Adrenal gland (tissue), 12 donors: ENCODE measurements around the gene TMEM132C. TPM values are rescaled to one million over a fixed set of nuclear protein-coding genes. Genes with fewer than 3 reads are reported as not detected.

Experiments
- DNase-seq, 7 donors: peaks; one replicate each; pipeline ENCODE4 v3.0.0-alpha.2; 2019 to 2020
- H3K27ac ChIP-seq, 5 donors: fragments of 200-600 bp; sonication (generic) in 4 of 5; 1 replicate in 3 of 5; 2 replicates in 2 of 5; pipeline versions ENCODE4 v1.5.1 to v1.8.0; 2016 to 2020; ENCODE audit warnings: mild to moderate bottlenecking in 1 of 5
- H3K27me3 ChIP-seq: fragments of 200-600 bp; 2 replicates; pipeline ENCODE4 v1.8.0; 2021
- H3K36me3 ChIP-seq, 2 donors: fragments of 200-600 bp; replicated peaks in 1 of 2; 1 replicate in 1 of 2; 2 replicates in 1 of 2; pipeline versions ENCODE4 v1.5.1 to v1.8.0; 2018 to 2022
- H3K4me1 ChIP-seq, 2 donors: fragments of 200-600 bp; replicated peaks in 1 of 2; 1 replicate in 1 of 2; 2 replicates in 1 of 2; pipeline versions ENCODE4 v1.5.1 to v1.8.0; 2018 to 2021
- H3K4me3 ChIP-seq, 4 donors: fragments of 200-600 bp; sonication (generic) in 3 of 4; one replicate each; pipeline ENCODE4 v1.5.1; 2016 to 2018
- H3K9me3 ChIP-seq, 3 donors: fragments of 200-600 bp; sonication (generic) in 1 of 3; replicated peaks in 1 of 3; 1 replicate in 2 of 3; 2 replicates in 1 of 3; pipeline versions ENCODE4 v1.5.1 to v1.8.0; 2016 to 2021
- POLR2A ChIP-seq, 2 donors: fragments of 450-650 bp; IDR thresholded peaks; one replicate each; pipeline ENCODE4 v1.6.1; 2017; ENCODE audit warnings: antibody characterized with exemption in 2 of 2, mild to moderate bottlenecking in 2 of 2, moderate library complexity in 1 of 2
- WGBS, 4 donors: extraction: QIAGEN DNeasy Blood & Tissue Kit in 2 of 4; methylation state at CpG; one replicate each; pipeline versions ENCODE4 v1.1.5 to v1.1.7; 2013 to 2017; 5-methylcytosine and 5-hydroxymethylcytosine counted together
- intact Hi-C, 2 donors: fragments of 100-400 bp; cut with DNase I; formaldehyde crosslinking; loops; one replicate each; pipeline versions ENCODE4 v1.14.1 to v1.15.0; 2022 to 2023
- polyA plus RNA-seq, 3 donors: library from polyadenylated mRNA; stranded (reverse); fragments of 200-250 nt in 2 of 3; fragments of 350-450 nt in 1 of 3; fragmentation: Illumina TruSeq in 1 of 3; extraction: RNeasy Lipid Tissue Mini Kit (QIAGEN cat#74804) in 1 of 3; gene quantifications; one replicate each; pipeline ENCODE4 v1.2.3, GENCODE V29; 2013 to 2014
- total RNA-seq, 9 donors: library from RNA; depleted of rRNA in 4 of 9; stranded (reverse); fragments of >200 nt in 4 of 9; fragments of 120-200 nt in 1 of 9; fragmentation: NEBNext Ultra II Directional in 1 of 9; extraction: Animal tissue kit (Norgen Biotek cat#: 25700) in 1 of 9; gene quantifications; one replicate each; pipeline versions ENCODE4 v1.1.0 to v1.2.4, GENCODE V29; 2013 to 2023
- TF ChIP-seq, protein P1 (sequence below), 6 experiments: fragments of 450-650 bp in 4 of 6; fragments of 200-600 bp in 2 of 6; sonication (generic) in 1 of 6; IDR thresholded peaks; 1 replicate in 5 of 6; 2 replicates in 1 of 6; pipeline versions ENCODE4 v1.5.1 to v1.8.0; 2016 to 2021; ENCODE audit warnings: antibody characterized with exemption in 6 of 6, mild to moderate bottlenecking in 2 of 6, moderate library complexity in 1 of 6
- donor health status: healthy with polysubstance abuse.
- donor health status: Bipolar disorder and iron deficiency.
- donor health status: DM: yes; HTN: yes; CAD: no.
- donor health status: DM: no; HTN: no; CAD: no.
- donor health status: DM: no; HTN: no; CAD: no.
- donor health status: DM: yes; HTN: yes; CAD: no.

Gene TMEM132C
- total and polyA plus RNA-seq, 12 donors = 1.2 to 4.2 (median 2.5) TPM

DNA sequence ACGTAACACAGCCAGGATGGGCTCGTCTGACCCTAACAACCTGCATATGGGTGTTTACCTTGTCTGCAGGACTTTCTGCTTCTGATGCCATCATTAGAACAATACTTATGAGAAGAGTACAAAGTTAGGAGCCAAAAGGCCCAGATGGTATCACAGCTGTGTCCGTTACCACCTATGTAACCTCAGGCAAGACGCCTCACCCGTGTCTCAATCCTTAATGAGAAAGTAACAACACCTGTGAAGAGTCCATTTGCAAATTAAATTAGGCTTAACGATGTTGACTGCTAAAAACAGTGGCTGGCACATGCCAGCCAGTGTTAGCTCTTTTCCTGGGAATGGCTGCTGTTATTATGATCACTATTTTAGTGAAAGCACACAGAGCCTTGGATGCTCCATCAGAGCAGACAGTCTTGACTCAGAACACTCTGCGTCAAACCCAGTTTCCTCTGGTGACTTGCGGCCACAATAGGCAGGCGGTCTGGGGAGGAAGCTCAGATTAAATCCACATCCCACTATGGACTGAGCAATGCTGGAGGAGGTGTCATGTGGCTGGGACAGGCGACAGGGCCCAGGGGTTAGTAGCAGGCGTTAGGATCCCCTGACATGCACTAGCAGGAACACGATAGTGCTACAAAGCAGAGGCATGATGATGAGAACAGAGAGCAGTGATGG, 431.5 kb downstream of the TMEM132C start:
- Histone ChIP-seq H3K9me3 (no peaks in the 10 kb centered on the region), H3K36me3 (no peaks in the 10 kb centered on the region), H3K27me3 (no peaks in the 10 kb centered on the region), H3K27ac (no peak overlapping the region), H3K4me3 (no peak overlapping the region), H3K4me1 (no peaks in the 10 kb centered on the region)
- TF ChIP-seq, protein P1, sequence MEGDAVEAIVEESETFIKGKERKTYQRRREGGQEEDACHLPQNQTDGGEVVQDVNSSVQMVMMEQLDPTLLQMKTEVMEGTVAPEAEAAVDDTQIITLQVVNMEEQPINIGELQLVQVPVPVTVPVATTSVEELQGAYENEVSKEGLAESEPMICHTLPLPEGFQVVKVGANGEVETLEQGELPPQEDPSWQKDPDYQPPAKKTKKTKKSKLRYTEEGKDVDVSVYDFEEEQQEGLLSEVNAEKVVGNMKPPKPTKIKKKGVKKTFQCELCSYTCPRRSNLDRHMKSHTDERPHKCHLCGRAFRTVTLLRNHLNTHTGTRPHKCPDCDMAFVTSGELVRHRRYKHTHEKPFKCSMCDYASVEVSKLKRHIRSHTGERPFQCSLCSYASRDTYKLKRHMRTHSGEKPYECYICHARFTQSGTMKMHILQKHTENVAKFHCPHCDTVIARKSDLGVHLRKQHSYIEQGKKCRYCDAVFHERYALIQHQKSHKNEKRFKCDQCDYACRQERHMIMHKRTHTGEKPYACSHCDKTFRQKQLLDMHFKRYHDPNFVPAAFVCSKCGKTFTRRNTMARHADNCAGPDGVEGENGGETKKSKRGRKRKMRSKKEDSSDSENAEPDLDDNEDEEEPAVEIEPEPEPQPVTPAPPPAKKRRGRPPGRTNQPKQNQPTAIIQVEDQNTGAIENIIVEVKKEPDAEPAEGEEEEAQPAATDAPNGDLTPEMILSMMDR (IDR thresholded peaks at IDR 0.05) = no peak
- TF ChIP-seq POLR2A (IDR thresholded peaks at IDR 0.05) = no peak
- 69 to 78% (median 74%) methylated on average over 12 of the region's 12 CpGs for WGBS, 4 donors
- intact Hi-C loops = no loop called here
- no peak for DNase-seq

DNA sequence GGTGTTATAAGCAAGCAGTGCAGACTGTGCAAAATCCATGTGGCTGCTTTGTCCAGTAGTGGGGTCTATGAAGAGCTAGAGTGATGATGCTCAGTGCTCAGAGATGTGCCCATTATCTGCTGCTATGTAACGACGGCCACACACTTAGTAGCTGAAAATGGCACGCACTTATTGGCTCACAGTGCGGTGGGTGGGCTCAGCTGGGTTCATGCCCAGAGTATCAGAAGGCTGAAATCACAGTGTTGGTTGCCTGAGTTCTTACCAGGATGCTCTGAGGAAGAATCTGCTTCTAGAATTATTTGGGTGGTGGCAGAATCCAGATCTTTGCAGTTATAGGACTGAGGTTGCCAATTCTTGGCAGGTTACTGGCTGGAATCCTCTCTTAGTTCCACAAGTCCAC, 432.1 kb downstream of the TMEM132C start:
- no peak for TF ChIP-seq POLR2A (IDR thresholded peaks at IDR 0.05)
- TF ChIP-seq, protein P1 (IDR thresholded peaks at IDR 0.05) = no peak
- Histone ChIP-seq H3K4me3 (no peak overlapping the region), H3K9me3 (no peaks in the 10 kb centered on the region), H3K36me3 (no peaks in the 10 kb centered on the region), H3K4me1 (no peaks in the 10 kb centered on the region), H3K27me3 (no peaks in the 10 kb centered on the region), H3K27ac (no peak overlapping the region)
- WGBS, 4 donors = 70 to 83% (median 81%) methylated on average over 4 of the region's 4 CpGs
- intact Hi-C loops = no loop called here
- no peak for DNase-seq

DNA sequence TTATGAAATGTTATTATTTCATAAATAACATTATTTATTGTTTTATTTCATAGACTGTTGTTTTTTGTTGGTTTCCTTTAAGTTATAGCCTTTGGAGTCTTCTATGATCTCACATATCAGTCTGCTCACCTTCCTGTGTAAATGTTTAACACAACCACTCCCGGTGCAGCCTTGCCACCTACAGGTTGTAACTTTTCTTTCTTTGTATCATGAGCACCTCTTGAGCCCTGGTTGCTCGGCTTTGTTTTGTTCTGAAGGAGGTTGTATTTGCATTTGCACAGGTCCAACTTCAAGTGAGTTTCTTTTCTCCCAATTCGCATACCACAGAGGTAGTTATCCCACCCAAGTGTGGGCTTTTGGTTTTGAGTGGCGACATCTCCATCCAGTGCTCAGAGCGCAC, 435.4 kb downstream of the TMEM132C start:
- H3K9me3 ChIP-seq = no peaks in the 10 kb centered on the region
- no peak for TF ChIP-seq POLR2A (IDR thresholded peaks at IDR 0.05)
- TF ChIP-seq, protein P1 (IDR thresholded peaks at IDR 0.05) = no peak
- DNase-seq = no peak
- intact Hi-C loops = no loop called here
- no peak overlapping the region for H3K27ac ChIP-seq
- WGBS, 4 donors = 77 to 85% (median 81%) methylated on average over 5 of the region's 5 CpGs
- no peaks in the 10 kb centered on the region for H3K36me3 ChIP-seq
- no peaks in the 10 kb centered on the region for H3K4me1 ChIP-seq
- H3K27me3 ChIP-seq = no peaks in the 10 kb centered on the region
- H3K4me3 ChIP-seq = no peak overlapping the region

DNA sequence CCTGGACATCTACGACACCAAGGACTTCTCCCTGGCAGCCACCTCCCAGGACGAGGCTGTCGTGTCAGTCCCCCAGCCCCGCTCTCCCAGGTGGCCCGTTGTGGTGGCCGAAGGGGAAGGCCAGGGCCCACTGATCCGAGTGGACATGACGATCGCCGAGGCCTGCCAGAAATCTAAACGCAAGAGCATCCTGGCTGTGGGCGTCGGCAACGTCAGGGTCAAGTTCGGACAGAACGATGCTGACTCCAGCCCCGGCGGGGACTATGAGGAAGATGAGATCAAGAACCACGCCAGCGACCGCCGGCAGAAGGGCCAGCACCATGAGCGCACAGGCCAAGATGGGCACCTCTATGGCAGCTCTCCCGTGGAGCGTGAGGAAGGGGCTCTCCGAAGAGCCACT, 438.2 kb downstream of the TMEM132C start:
- DNase-seq = no peak
- Histone ChIP-seq H3K36me3 (no peaks in the 10 kb centered on the region), H3K4me3 (no peak overlapping the region), H3K27me3 (no peaks in the 10 kb centered on the region), H3K4me1 (no peaks in the 10 kb centered on the region), H3K27ac (no peak overlapping the region), H3K9me3 (no peaks in the 10 kb centered on the region)
- intact Hi-C loops = no loop called here
- 88 to 98% (median 92%) methylated on average over 14 to 26 of the region's 26 CpGs for WGBS, 4 donors
- TF ChIP-seq POLR2A (IDR thresholded peaks at IDR 0.05) = no peak
- TF ChIP-seq, protein P1 (IDR thresholded peaks at IDR 0.05) = no peak
